D721Med (cell line): ENCODE data around the gene HCN2.

Source experiments
- DNase-seq: peaks from one replicate; pipeline ENCODE4 v3.0.0; 2011; ENCODE audit warnings: low spot score; ENCODE audit not compliant: insufficient read length
- FAIRE-seq: peaks from 2 replicates; lab custom pipeline; 2011; peaks lifted over from hg19 to GRCh38; lab: Jason Lieb, UNC
- CTCF ChIP-seq: IDR thresholded peaks from 2 replicates; pipeline ENCODE4 v1.5.1; 2012; ENCODE audit warnings: mild to moderate bottlenecking, control low read depth; ENCODE audit not compliant: insufficient read depth; ENCODE audit errors: missing control alignments

Gene HCN2

GRCh38 chr19:560121-560520, 29.6 kb upstream of the HCN2 start:
- FAIRE-seq, result no peak
- DNase-seq, result no peak

GRCh38 chr19:566403-566802, 23.3 kb upstream of the HCN2 start:
- TF ChIP-seq CTCF, result no peak
- DNase-seq, result no peak
- no peak for FAIRE-seq

More at GRCh38 chr19:560121-560520, 29.6 kb upstream of the HCN2 start:
- TF ChIP-seq CTCF, result no peak

- no peak for TF ChIP-seq CTCF
- DNase-seq (no peak), FAIRE-seq (no peak)
Observed at GRCh38 chr19:566844-567243, 22.8 kb upstream of the HCN2 start.

- no peak for TF ChIP-seq CTCF
- FAIRE-seq (no peak), DNase-seq (no peak)
Observed at GRCh38 chr19:567296-567900, 22.3 kb upstream of the HCN2 start.

GRCh38 chr19:570251-570686, 19.4 kb upstream of the HCN2 start:
- no peak for FAIRE-seq

GRCh38 chr19:570937-571565, 18.6 kb upstream of the HCN2 start:
- FAIRE-seq, result no peak
- no peak for DNase-seq
- no peak for TF ChIP-seq CTCF

More at GRCh38 chr19:570251-570686, 19.4 kb upstream of the HCN2 start:
- no peak for DNase-seq
- no peak for TF ChIP-seq CTCF

GRCh38 chr19:571566-571974, 18.1 kb upstream of the HCN2 start:
- no peak for TF ChIP-seq CTCF
- no peak for FAIRE-seq
- DNase-seq, result no peak
